Breast epithelium (tissue), 3 donors: Measurements from ENCODE around the gene MACROD2.

Experiments
- POLR2A ChIP-seq: fragments of 450-650 bp; IDR thresholded peaks from one replicate; pipeline ENCODE4 v1.6.1; 2016; ENCODE audit warnings: antibody characterized with exemption, mild to moderate bottlenecking, moderate library complexity
- TF ChIP-seq, protein P1 (sequence below), 3 donors: fragments of 450-650 bp; IDR thresholded peaks; one replicate each; pipeline ENCODE4 v1.5.1; 2016 to 2017; ENCODE audit warnings: antibody characterized with exemption in 3 of 3, mild to moderate bottlenecking in 3 of 3, moderate library complexity in 3 of 3

DNA sequence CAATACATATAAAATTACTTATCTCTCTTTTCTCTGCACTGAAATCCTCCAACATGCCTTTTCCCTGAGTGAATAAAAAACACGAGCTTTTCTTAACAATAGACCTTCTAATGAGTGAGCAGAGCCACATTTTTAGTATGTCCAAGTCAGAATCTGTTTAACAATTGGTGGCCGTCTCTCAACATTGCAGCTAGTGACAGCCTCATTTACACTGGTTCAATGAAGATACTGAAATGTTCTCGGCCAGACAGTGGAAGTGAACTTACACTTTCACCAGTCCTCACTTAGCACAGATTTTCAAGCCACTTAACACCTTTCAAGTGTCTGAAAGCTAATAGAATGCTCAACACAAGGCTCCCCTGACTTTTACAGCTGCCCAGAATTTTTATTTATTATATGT, 1810.8 kb downstream of the MACROD2 start:
- TF ChIP-seq, protein P1, sequence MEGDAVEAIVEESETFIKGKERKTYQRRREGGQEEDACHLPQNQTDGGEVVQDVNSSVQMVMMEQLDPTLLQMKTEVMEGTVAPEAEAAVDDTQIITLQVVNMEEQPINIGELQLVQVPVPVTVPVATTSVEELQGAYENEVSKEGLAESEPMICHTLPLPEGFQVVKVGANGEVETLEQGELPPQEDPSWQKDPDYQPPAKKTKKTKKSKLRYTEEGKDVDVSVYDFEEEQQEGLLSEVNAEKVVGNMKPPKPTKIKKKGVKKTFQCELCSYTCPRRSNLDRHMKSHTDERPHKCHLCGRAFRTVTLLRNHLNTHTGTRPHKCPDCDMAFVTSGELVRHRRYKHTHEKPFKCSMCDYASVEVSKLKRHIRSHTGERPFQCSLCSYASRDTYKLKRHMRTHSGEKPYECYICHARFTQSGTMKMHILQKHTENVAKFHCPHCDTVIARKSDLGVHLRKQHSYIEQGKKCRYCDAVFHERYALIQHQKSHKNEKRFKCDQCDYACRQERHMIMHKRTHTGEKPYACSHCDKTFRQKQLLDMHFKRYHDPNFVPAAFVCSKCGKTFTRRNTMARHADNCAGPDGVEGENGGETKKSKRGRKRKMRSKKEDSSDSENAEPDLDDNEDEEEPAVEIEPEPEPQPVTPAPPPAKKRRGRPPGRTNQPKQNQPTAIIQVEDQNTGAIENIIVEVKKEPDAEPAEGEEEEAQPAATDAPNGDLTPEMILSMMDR (IDR thresholded peaks at IDR 0.05): no peak
- no peak for TF ChIP-seq POLR2A
